HG02840 (cell line): ENCODE results near the gene NANS.
"Not testable (repeated sequence)": the region's sequence is repeated elsewhere in the genome, so short reads cannot be mapped to it uniquely, and the experiment has no call there.

Experiments used
- ATAC-seq: cut with Tn5 transposase; IDR thresholded peaks from one replicate; pipeline ENCODE4 v1.9.1; 2021; ENCODE audit warnings: mild to moderate bottlenecking, moderate library complexity, moderate number of reproducible peaks; ENCODE audit not compliant: unreplicated experiment, low FRiP score

Gene NANS

GRCh38 chr9:98056269-98057137 is at the start of gene NANS:
Gene NANS (plus strand): TSS chr9:98056732. CDS start chr9:98056809, 77 bp downstream.
- ATAC-seq = peak; percentile 97

- no peak for ATAC-seq
Measured at GRCh38 chr9:98007251-98007928, 49.1 kb upstream of the NANS start.

- no peak for ATAC-seq
Measured at GRCh38 chr9:98008764-98009163, 47.8 kb upstream of the NANS start.

- no peak for ATAC-seq
Measured at GRCh38 chr9:98009437-98009836, 47.1 kb upstream of the NANS start.

GRCh38 chr9:98009936-98010335 is 46.6 kb upstream of the NANS start:
- ATAC-seq = no peak

GRCh38 chr9:98010445-98010844 is 46.1 kb upstream of the NANS start:
- ATAC-seq = peak; percentile 69

- ATAC-seq = no peak
Measured at GRCh38 chr9:98011122-98011521, 45.4 kb upstream of the NANS start.

GRCh38 chr9:98016137-98016680 is 40.3 kb upstream of the NANS start:
- no peak for ATAC-seq

- ATAC-seq = no peak
Measured at GRCh38 chr9:98017306-98017705, 39.2 kb upstream of the NANS start.

GRCh38 chr9:98018347-98018746 is 38.2 kb upstream of the NANS start:
- ATAC-seq = no peak

- no peak for ATAC-seq
Measured at GRCh38 chr9:98019098-98019497, 37.4 kb upstream of the NANS start.

GRCh38 chr9:98019869-98020268 is 36.7 kb upstream of the NANS start:
- not testable (repeated sequence) for ATAC-seq

- no peak for ATAC-seq
Measured at GRCh38 chr9:98020476-98021145, 35.9 kb upstream of the NANS start.

- no peak for ATAC-seq
Measured at GRCh38 chr9:98021306-98022040, 35.1 kb upstream of the NANS start.

GRCh38 chr9:98022447-98022846 is 34.1 kb upstream of the NANS start:
- ATAC-seq = no peak

GRCh38 chr9:98024702-98025101 is 31.8 kb upstream of the NANS start:
- ATAC-seq = no peak

GRCh38 chr9:98031169-98031568 is 25.4 kb upstream of the NANS start:
- ATAC-seq = no peak

- no peak for ATAC-seq
Measured at GRCh38 chr9:98031935-98032334, 24.6 kb upstream of the NANS start.

- ATAC-seq = no peak
Measured at GRCh38 chr9:98034593-98035546, 21.7 kb upstream of the NANS start.
